Rectal smooth muscle tissue (tissue), 1 donor: Measurements from ENCODE around the gene FIBCD1.
"Not testable (repeated sequence)": the region's sequence is repeated elsewhere in the genome, so short reads cannot be mapped to it uniquely, and the experiment has no call there.

ENCODE experiments used
- H3K27ac ChIP-seq: one replicate; pipeline ENCODE4 v1.7.0; 2013; ENCODE audit warnings: low read depth, low read length, inconsistent platforms
- H3K27me3 ChIP-seq: one replicate; pipeline ENCODE4 v1.7.0; 2013; ENCODE audit warnings: low read length; ENCODE audit not compliant: control insufficient read depth, insufficient read depth
- H3K36me3 ChIP-seq: one replicate; pipeline ENCODE4 v1.7.0; 2013; ENCODE audit warnings: low read length; ENCODE audit not compliant: control insufficient read depth, insufficient read depth
- H3K4me1 ChIP-seq: one replicate; pipeline ENCODE4 v1.7.0; 2013; ENCODE audit warnings: low read length; ENCODE audit not compliant: control insufficient read depth, insufficient read depth
- H3K4me3 ChIP-seq: one replicate; pipeline ENCODE4 v1.7.0; 2013; ENCODE audit warnings: low read length
- H3K9ac ChIP-seq: one replicate; pipeline ENCODE4 v1.7.0; 2013; ENCODE audit warnings: low read length

The FIBCD1 gene

GRCh38 chr9:130957451-130958203 is 18.6 kb upstream of the FIBCD1 start:
- H3K27ac ChIP-seq, result no peak overlapping the region
- H3K36me3 ChIP-seq, result no peaks in the 10 kb centered on the region
- no peaks in the 10 kb centered on the region for H3K4me1 ChIP-seq
- no peak overlapping the region for H3K4me3 ChIP-seq
- no peak overlapping the region for H3K9ac ChIP-seq
- peaks cover 4% of the 10 kb centered on the region for H3K27me3 ChIP-seq

GRCh38 chr9:130956636-130957450 is 17.8 kb upstream of the FIBCD1 start:
- Histone ChIP-seq H3K9ac (no peak overlapping the region), H3K27me3 (peaks cover 4% of the 10 kb centered on the region), H3K4me3 (no peak overlapping the region), H3K27ac (no peak overlapping the region), H3K4me1 (no peaks in the 10 kb centered on the region), H3K36me3 (no peaks in the 10 kb centered on the region)

GRCh38 chr9:130955947-130956621 is 17.0 kb upstream of the FIBCD1 start:
- Histone ChIP-seq H3K4me1 (no peaks in the 10 kb centered on the region), H3K27ac (no peak overlapping the region), H3K9ac (no peak overlapping the region)

GRCh38 chr9:130954925-130955324 is 15.9 kb upstream of the FIBCD1 start:
- not testable (repeated sequence) for H3K4me1 ChIP-seq, H3K36me3 ChIP-seq, H3K27ac ChIP-seq, H3K4me3 ChIP-seq, H3K9ac ChIP-seq, H3K27me3 ChIP-seq

More at GRCh38 chr9:130955947-130956621, 17.0 kb upstream of the FIBCD1 start:
- H3K27me3 ChIP-seq, result peaks cover 4% of the 10 kb centered on the region
- no peak overlapping the region for H3K4me3 ChIP-seq
- H3K36me3 ChIP-seq, result no peaks in the 10 kb centered on the region

- no peaks in the 10 kb centered on the region for H3K36me3 ChIP-seq
- H3K27ac ChIP-seq, result no peak overlapping the region
- no peak overlapping the region for H3K4me3 ChIP-seq
- H3K4me1 ChIP-seq, result no peaks in the 10 kb centered on the region
- no peak overlapping the region for H3K9ac ChIP-seq
- H3K27me3 ChIP-seq, result peaks cover 4% of the 10 kb centered on the region
Measured at GRCh38 chr9:130954317-130954716, 15.3 kb upstream of the FIBCD1 start.

GRCh38 chr9:130952065-130952762 is 13.2 kb upstream of the FIBCD1 start:
- Histone ChIP-seq H3K4me1 (no peaks in the 10 kb centered on the region), H3K4me3 (no peak overlapping the region), H3K27ac (no peak overlapping the region), H3K9ac (no peak overlapping the region), H3K36me3 (no peaks in the 10 kb centered on the region), H3K27me3 (peaks cover 4% of the 10 kb centered on the region)

GRCh38 chr9:130950039-130950311 is 10.9 kb upstream of the FIBCD1 start:
- Histone ChIP-seq H3K27ac (no peak overlapping the region), H3K36me3 (no peaks in the 10 kb centered on the region), H3K4me3 (no peak overlapping the region), H3K4me1 (no peaks in the 10 kb centered on the region), H3K9ac (no peak overlapping the region), H3K27me3 (no peaks in the 10 kb centered on the region)

- H3K9ac ChIP-seq, result no peak overlapping the region
- no peak overlapping the region for H3K27ac ChIP-seq
- H3K36me3 ChIP-seq, result no peaks in the 10 kb centered on the region
- no peaks in the 10 kb centered on the region for H3K27me3 ChIP-seq
- no peak overlapping the region for H3K4me3 ChIP-seq
- no peaks in the 10 kb centered on the region for H3K4me1 ChIP-seq
Measured at GRCh38 chr9:130949188-130950038, 10.4 kb upstream of the FIBCD1 start.

- no peaks in the 10 kb centered on the region for H3K27me3 ChIP-seq
- H3K4me1 ChIP-seq, result no peaks in the 10 kb centered on the region
- no peak overlapping the region for H3K9ac ChIP-seq
- no peak overlapping the region for H3K27ac ChIP-seq
- H3K4me3 ChIP-seq, result no peak overlapping the region
- no peaks in the 10 kb centered on the region for H3K36me3 ChIP-seq
Measured at GRCh38 chr9:130948266-130948665, 9.2 kb upstream of the FIBCD1 start.

GRCh38 chr9:130947618-130948140 is 8.6 kb upstream of the FIBCD1 start:
- H3K9ac ChIP-seq, result no peak overlapping the region
- no peaks in the 10 kb centered on the region for H3K4me1 ChIP-seq
- H3K27ac ChIP-seq, result no peak overlapping the region
- H3K4me3 ChIP-seq, result no peak overlapping the region
- no peaks in the 10 kb centered on the region for H3K27me3 ChIP-seq
- no peaks in the 10 kb centered on the region for H3K36me3 ChIP-seq

GRCh38 chr9:130946766-130947617 is 7.9 kb upstream of the FIBCD1 start:
- Histone ChIP-seq H3K4me1 (no peaks in the 10 kb centered on the region), H3K27me3 (no peaks in the 10 kb centered on the region), H3K27ac (no peak overlapping the region), H3K4me3 (no peak overlapping the region), H3K36me3 (no peaks in the 10 kb centered on the region), H3K9ac (no peak overlapping the region)
